Measurements from ENCODE around the gene KLHL29.

GRCh38 chr2:23561544-23561943 lies 176.6 kb downstream of the KLHL29 start:
- no peak for TF ChIP-seq CTCF (IDR thresholded peaks at IDR 0.05; ENCODE audit: poor library complexity)
- no peak for TF ChIP-seq EZH2phosphoT487 (IDR thresholded peaks at IDR 0.05; ENCODE audit: low read depth, severe bottlenecking, unreplicated experiment)

Data from hepatocyte (in vitro differentiated cells).